ENCODE measurements around the gene SIPA1L3.

SIPA1L3 gene

DNA sequence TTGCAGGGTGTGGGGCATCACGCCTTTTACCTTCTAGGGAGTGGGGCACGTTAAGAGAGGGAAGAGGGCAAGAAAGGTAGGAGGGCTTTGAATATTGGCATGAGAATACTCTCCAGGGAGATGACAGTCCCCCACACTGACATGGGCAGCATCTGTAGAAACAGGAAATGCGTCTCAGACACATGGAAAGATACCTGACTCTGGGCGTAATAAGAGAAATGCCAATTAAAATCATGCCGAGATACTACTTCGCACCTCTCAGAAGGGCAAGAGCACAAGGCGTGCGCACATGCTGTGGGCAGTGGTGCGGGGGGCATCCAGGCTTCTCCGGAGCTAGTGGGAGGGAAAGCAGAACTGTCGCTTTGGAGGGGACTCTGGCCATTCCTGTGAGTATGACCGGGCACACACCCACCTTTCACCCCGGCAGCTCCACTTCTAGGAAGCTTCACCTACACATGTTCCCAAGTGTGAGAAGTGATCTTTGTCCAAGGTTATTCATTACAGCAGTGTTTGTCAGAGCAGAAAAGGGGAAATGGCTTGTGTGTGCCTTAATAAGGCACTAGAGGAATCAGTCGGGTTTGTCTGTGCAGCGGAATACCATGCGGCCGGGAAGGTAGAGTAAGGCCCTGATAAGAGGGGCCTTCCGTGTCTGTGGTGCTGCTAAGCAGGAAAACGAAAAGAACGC lies 99.5 kb downstream of the SIPA1L3 start:
- ATAC-seq (replicated peaks) (no peak), DNase-seq (no peak)
- Mint-ChIP-seq H3K27me3 (no peaks in the 10 kb centered on the region), H3K27ac (peak overlapping the region in 1 of 2 donors; percentile 3), H3K9me3 (no peaks in the 10 kb centered on the region), H3K4me3 (no peak overlapping the region), H3K36me3 (ENCODE audit: insufficient read depth) (no peaks in the 10 kb centered on the region), H3K4me1 (ENCODE audit: low read depth in 2 of 2) (peaks cover 2 to 11% of the 10 kb centered on the region in 2 donors)

DNA sequence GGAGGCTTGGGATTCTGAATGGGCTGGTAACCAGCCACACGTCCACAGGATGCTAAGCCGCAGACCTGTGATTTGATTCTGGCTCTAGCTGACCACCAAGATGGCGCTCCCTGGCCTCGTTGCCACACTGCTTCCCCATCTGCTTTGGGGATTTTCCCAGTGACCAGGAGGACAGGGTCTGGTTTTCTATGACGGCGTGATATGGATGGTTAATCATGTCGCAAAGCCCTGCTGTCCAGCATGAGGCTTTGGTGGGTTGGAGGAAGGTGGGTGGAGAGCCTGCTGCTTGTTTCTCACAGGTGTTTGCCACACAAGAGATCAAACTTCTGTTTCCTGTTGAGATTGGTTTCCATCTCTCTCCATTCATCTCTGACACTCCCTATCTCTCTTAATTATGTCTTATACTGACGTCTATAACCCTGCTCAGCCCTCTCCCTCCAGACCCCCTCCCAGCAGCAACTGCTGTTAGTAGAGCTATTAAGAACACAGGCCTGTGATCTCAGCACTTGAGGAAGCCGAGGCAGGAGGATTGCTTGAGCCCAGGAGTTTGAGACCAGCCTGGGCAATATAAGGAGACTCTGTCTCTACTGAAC lies 102.7 kb downstream of the SIPA1L3 start:
- Mint-ChIP-seq H3K36me3 (ENCODE audit: insufficient read depth) (no peaks in the 10 kb centered on the region), H3K4me1 (ENCODE audit: low read depth in 2 of 2) (peaks cover 2 to 11% of the 10 kb centered on the region in 2 donors), H3K27me3 (no peaks in the 10 kb centered on the region), H3K27ac (no peak overlapping the region), H3K4me3 (no peak overlapping the region), H3K9me3 (no peaks in the 10 kb centered on the region)
- no peak for ATAC-seq (replicated peaks)
- no peak for DNase-seq

DNA sequence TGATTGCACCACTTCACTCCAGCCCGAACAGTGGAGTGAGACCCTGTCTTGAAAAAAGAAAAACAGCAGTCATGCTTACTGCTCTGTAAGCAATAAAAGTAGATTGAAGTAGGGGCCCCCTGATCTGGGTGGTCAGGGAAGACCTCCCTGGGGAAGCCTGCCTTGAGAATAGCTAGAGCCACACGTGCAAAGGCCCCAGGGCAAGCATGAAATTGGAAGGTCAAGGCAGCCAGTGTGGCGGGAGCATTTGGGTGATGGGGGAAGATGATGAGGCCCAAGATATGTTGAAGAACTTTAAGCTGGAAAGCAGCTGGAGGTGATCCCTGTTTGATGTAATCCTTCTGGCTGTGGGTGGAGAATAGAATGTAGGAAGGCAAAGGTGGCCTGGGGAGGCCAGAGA lies 104.4 kb downstream of the SIPA1L3 start:
- Mint-ChIP-seq H3K27me3 (no peaks in the 10 kb centered on the region), H3K27ac (no peak overlapping the region), H3K36me3 (ENCODE audit: insufficient read depth) (no peaks in the 10 kb centered on the region), H3K4me3 (no peak overlapping the region), H3K9me3 (no peaks in the 10 kb centered on the region), H3K4me1 (ENCODE audit: low read depth in 2 of 2) (peaks cover 5 to 6% of the 10 kb centered on the region in 2 donors)
- no peak for ATAC-seq (replicated peaks)
- DNase-seq, result no peak

DNA sequence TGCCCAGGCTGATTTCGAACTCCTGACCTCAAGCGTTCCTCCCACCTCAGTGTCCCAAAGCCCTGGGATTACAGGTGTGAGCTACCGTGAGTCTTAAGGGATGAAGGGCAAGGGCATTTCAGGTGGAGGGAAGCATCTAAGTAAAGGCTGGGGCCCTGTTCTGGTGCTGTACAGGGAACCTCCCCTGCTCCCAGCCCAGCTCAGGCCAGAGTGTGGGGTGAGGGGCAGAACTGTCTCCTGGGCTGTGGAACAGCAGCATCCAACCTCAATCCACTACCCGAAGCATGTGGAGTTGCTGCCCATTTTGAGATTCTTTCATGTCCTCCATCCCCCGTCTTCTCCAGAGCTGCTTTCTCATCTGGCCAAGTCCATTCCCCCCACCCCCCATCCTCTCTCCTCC lies 105.3 kb downstream of the SIPA1L3 start:
- H3K4me3 Mint-ChIP-seq, result no peak overlapping the region
- no peaks in the 10 kb centered on the region for H3K27me3 Mint-ChIP-seq
- H3K27ac Mint-ChIP-seq, result peak overlapping the region in 1 of 2 donors; percentile 60
- no peaks in the 10 kb centered on the region for H3K36me3 Mint-ChIP-seq (ENCODE audit: insufficient read depth)
- peaks cover 0 to 5% of the 10 kb centered on the region in 2 donors for H3K4me1 Mint-ChIP-seq (ENCODE audit: low read depth in 2 of 2)
- no peak for DNase-seq
- ATAC-seq (replicated peaks), result no peak
- H3K9me3 Mint-ChIP-seq, result no peaks in the 10 kb centered on the region

DNA sequence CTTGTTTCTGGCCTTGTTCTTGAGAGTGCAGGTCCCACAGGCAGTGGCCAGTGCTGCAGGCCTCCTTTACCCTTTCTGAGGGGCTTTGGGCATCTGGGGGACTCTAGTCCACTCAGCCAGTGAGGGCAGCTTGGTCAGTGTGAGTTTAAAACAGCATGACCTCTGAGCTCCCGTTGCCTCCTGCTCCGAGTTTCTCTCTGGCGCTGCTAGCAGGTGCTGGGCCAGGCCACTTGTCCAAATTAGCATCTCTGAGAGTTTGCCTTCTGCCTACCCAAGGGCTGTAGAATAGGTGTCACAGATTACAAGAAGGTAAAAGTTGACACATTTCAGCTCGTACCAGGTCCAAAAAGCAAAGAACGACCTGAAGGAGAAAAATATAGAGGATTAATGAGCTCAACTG lies 105.9 kb downstream of the SIPA1L3 start:
- ATAC-seq (replicated peaks) (no peak), DNase-seq (no peak)
- Mint-ChIP-seq H3K9me3 (no peaks in the 10 kb centered on the region), H3K36me3 (ENCODE audit: insufficient read depth) (peaks cover 2% of the 10 kb centered on the region), H3K27ac (peak overlapping the region in 1 of 2 donors; percentile 60), H3K4me3 (no peak overlapping the region), H3K27me3 (no peaks in the 10 kb centered on the region), H3K4me1 (ENCODE audit: low read depth in 2 of 2) (peaks cover 0 to 3% of the 10 kb centered on the region in 2 donors)

DNA sequence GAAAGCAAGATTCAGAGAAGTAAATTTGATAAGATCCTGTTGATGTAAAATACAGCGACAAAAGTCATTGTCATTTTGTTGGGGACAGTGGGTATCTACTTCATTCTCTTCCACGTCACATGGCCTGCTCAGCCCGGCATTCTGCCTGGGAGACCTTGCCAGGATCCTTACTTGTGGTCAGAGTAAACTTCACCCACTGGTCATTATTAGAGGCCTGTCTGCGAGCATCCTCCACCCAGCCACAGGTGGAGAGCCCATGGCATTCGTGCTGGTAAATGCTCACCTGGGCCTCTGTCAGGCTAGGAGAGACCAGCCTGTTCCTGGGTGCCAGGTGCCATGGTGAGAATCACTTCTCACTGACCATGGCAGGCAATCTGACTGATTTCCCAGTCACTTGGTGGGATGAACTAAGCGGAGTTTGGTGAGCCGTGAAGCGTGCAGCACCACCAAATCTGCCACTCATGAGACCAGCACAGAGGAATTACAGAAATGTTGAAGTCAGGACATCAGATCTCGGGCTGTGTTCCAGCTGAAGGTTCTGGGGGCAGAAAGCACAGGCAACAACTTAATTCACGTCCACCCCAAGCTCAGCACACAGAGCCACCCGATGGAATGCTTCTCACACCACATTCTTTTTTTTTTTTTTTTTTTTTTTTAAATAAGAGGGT lies 107.0 kb downstream of the SIPA1L3 start:
- H3K4me3 Mint-ChIP-seq, result no peak overlapping the region
- H3K27me3 Mint-ChIP-seq, result no peaks in the 10 kb centered on the region
- peaks cover 3% of the 10 kb centered on the region for H3K36me3 Mint-ChIP-seq (ENCODE audit: insufficient read depth)
- ATAC-seq (replicated peaks) (no peak), DNase-seq (no peak)
- H3K4me1 Mint-ChIP-seq (ENCODE audit: low read depth in 2 of 2), result peaks cover 0 to 3% of the 10 kb centered on the region in 2 donors
- H3K9me3 Mint-ChIP-seq, result no peaks in the 10 kb centered on the region
- peak overlapping the region in 1 of 2 donors; percentile 53 for H3K27ac Mint-ChIP-seq

DNA sequence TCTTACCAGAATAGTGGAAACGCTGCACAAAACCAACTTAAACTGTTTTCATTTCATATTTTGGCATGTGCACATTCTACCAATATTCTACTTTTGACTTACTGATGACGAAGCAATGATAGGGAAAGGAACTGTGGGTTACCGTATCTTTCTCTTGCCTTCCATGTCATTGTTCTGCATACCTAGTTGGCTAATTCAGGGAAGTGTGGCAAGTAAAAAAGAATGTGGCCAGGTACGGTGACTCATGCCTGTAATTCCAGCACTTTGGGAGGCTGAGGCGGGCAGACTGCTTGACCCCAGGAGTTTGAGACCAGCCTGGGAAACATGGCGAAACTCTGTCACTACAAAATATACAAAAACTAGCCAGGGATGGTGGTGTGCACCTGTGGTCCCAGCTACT lies 108.2 kb downstream of the SIPA1L3 start:
- ATAC-seq (replicated peaks), result no peak
- Mint-ChIP-seq H3K4me1 (ENCODE audit: low read depth in 2 of 2) (peaks cover 1 to 4% of the 10 kb centered on the region in 2 donors), H3K27me3 (no peaks in the 10 kb centered on the region)

DNA sequence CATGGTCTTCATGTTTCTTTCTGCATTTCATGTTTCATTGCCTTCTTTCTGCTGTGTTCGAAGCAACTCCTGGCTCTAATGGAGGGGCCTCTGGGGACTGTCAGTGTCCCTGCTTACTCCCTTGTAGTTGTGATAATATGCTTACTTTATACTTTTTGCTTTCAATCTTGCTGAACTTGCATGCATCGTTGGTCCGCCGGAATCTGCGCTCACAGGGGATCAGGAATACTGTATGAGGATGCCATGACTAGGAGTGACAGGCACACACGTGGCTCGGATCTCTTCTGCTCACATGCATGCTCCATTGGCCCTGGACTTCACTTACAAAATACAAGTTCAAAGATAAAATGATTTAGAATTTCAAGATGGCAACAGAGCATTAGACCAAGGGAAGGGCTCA lies 108.8 kb downstream of the SIPA1L3 start:
- ATAC-seq (replicated peaks) (no peak), DNase-seq (no peak)
- no peaks in the 10 kb centered on the region for H3K27me3 Mint-ChIP-seq
- peaks cover 3% of the 10 kb centered on the region for H3K36me3 Mint-ChIP-seq (ENCODE audit: insufficient read depth)
- H3K4me3 Mint-ChIP-seq, result no peak overlapping the region
- no peak overlapping the region for H3K27ac Mint-ChIP-seq
- H3K4me1 Mint-ChIP-seq (ENCODE audit: low read depth in 2 of 2), result peaks cover 3 to 4% of the 10 kb centered on the region in 2 donors
- no peaks in the 10 kb centered on the region for H3K9me3 Mint-ChIP-seq

More for the DNA sequence above, 108.2 kb downstream of the SIPA1L3 start:
- no peak overlapping the region for H3K4me3 Mint-ChIP-seq
- no peaks in the 10 kb centered on the region for H3K9me3 Mint-ChIP-seq
- H3K27ac Mint-ChIP-seq, result peak overlapping the region in 1 of 2 donors; percentile 53
- peaks cover 3% of the 10 kb centered on the region for H3K36me3 Mint-ChIP-seq (ENCODE audit: insufficient read depth)
- DNase-seq, result no peak

DNA sequence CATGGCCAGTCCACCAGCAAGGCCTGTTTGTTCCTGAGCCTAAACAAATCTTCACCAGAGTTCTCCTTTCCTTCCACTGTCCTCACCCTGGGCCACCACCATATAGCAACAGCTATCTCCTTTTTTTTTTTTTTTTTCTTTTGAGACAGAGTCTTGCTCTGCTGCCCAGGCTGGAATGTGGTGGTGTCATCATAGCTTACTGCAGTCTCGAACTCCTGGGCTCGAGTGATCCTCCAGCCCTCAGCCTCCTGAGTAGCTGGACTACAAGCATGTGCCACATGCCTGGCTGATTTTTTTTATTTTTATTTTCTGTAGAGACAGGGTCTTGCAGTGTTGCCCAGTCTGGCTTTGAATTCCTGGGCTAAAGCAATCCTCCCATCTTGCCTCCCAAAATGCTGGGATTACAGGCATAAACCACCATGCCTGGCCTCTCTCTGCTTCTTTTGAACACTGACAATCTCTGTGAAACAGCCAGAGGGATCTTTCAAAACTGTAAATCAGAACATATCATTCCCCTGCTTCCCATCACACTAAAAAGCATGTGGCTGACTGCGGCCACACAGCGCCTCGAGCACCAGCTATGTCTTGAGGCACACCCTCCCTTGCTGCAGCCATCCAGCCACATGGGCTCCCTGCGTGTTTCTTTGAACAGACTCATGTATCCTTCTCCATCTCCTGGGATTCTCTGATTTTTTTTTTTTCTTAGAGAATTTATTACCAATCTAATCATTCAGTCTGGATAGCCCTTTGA lies 110.6 kb downstream of the SIPA1L3 start:
- H3K27me3 Mint-ChIP-seq, result no peaks in the 10 kb centered on the region
- DNase-seq (no peak), ATAC-seq (replicated peaks) (no peak)
- no peak overlapping the region for H3K27ac Mint-ChIP-seq
- no peaks in the 10 kb centered on the region for H3K9me3 Mint-ChIP-seq
- no peak overlapping the region for H3K4me3 Mint-ChIP-seq
- peaks cover 3% of the 10 kb centered on the region for H3K36me3 Mint-ChIP-seq (ENCODE audit: insufficient read depth)
- H3K4me1 Mint-ChIP-seq (ENCODE audit: low read depth in 2 of 2), result peaks cover 3 to 10% of the 10 kb centered on the region in 2 donors

DNA sequence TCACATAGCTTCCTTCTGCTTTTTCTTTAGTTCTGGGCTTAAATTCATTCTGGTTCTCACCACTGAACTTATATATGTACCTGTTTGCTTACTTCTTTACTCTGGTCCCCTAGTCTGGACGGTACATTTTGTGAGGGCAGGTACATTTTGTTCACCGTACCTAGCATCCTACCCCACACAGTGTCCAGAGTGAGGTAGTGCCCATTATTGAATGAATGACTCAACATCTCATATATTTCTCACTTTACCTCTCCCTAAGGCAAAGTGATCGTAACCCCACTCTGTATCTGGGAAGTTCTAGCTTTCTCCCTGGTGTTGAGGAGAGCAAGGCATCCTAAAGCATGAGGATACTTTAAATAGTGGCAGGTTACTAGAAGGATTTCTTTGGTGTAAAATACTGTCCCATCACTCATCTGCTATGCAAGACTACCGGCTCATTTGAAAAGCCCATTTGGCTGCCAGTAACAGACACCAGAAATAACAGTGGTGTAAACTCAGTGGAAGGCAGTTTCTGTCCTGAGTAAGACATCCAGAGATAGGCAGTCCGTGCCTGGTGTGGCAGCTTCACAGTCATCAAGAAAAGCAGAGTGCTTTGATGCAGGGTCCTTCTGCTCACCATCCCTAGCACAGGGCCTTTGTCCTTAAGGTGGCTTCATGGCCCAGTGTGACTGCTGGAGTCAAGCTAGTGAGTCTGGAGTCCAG lies 111.8 kb downstream of the SIPA1L3 start:
- Mint-ChIP-seq H3K27ac (no peak overlapping the region), H3K4me3 (no peak overlapping the region), H3K9me3 (no peaks in the 10 kb centered on the region), H3K4me1 (ENCODE audit: low read depth in 2 of 2) (peaks cover 7 to 14% of the 10 kb centered on the region in 2 donors), H3K36me3 (ENCODE audit: insufficient read depth) (peaks cover 3% of the 10 kb centered on the region), H3K27me3 (no peaks in the 10 kb centered on the region)
- DNase-seq (no peak), ATAC-seq (replicated peaks) (no peak)

DNA sequence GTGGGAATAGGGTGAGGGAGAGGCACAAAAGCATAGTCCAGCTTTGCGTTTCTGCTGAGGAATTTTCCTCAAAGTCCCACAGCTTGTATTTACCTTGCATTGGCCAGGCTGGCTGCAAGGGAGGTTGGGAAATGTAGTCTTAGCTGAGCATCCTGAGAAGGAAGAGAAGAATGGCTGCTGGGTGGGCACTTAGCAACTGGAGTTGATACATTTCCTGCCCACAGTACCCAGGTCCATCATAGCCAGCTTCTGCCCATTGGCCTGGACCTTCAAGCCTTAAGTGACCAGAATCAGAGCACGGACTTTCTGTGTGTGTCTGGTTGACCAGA lies 112.4 kb downstream of the SIPA1L3 start:
- Mint-ChIP-seq H3K27me3 (no peaks in the 10 kb centered on the region), H3K36me3 (ENCODE audit: insufficient read depth) (peaks cover 3% of the 10 kb centered on the region), H3K27ac (no peak overlapping the region), H3K4me1 (ENCODE audit: low read depth in 2 of 2) (peaks cover 8 to 14% of the 10 kb centered on the region in 2 donors), H3K4me3 (no peak overlapping the region), H3K9me3 (no peaks in the 10 kb centered on the region)
- DNase-seq (no peak), ATAC-seq (replicated peaks) (no peak)

DNA sequence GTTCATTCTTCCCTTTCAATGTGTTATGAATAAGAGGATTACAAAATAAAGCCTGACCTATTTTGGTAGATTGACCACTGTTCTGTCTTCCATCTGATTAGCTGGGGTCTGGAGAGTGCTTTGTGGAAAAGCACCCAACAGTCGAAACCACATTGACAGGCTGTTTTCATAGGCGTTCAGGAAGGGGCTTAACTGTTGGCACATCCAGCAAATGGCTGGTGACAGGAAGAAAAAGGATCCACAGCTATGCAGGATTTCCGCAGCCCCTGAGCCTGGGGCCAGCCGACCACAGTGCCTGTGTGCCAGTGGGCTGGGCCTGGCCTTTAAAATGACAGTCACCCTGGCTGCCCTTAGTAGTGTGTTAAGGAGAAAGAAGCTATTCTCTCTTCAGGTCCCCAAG lies 113.3 kb downstream of the SIPA1L3 start:
- no peaks in the 10 kb centered on the region for H3K27me3 Mint-ChIP-seq
- peaks cover 8 to 17% of the 10 kb centered on the region in 2 donors for H3K4me1 Mint-ChIP-seq (ENCODE audit: low read depth in 2 of 2)
- peaks cover 3% of the 10 kb centered on the region for H3K36me3 Mint-ChIP-seq (ENCODE audit: insufficient read depth)
- ATAC-seq (replicated peaks), result no peak
- no peak overlapping the region for H3K4me3 Mint-ChIP-seq
- no peaks in the 10 kb centered on the region for H3K9me3 Mint-ChIP-seq
- no peak overlapping the region for H3K27ac Mint-ChIP-seq
- DNase-seq, result no peak

DNA sequence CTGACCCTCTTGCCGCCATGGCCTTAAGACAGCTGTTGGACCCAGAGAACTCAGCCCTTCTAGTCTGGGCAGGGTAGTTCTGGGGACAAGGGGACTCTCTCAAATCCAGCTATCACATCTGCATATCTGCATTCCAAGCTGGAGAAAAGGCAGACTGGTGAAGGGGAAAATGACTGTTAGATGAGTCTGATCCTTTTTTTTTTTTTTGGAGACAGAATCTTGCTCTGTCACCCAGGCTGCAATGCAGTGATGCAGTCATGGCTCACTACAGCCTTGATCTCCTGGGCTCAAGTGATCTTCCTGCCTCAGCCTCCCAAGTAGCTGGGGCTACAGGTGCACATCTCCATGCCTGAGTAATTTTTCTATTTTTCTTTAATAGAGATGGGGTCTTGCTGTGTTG lies 114.3 kb downstream of the SIPA1L3 start:
- Mint-ChIP-seq H3K4me3 (no peak overlapping the region), H3K9me3 (no peaks in the 10 kb centered on the region), H3K27me3 (no peaks in the 10 kb centered on the region), H3K4me1 (ENCODE audit: low read depth in 2 of 2) (peaks cover 8 to 15% of the 10 kb centered on the region in 2 donors), H3K27ac (peak overlapping the region in 1 of 2 donors; percentile 26), H3K36me3 (ENCODE audit: insufficient read depth) (peaks cover 3% of the 10 kb centered on the region)
- no peak for ATAC-seq (replicated peaks)
- no peak for DNase-seq

All from effector memory CD8-positive, alpha-beta T cell (primary cell).